ENCODE data around the gene AGMO.

Gene AGMO

GRCh38 chr7:15218261-15218660, 343.6 kb downstream of the AGMO start:
- Histone ChIP-seq H3K36me3 (replicated peaks in 1 of 2; ENCODE audit: control insufficient read depth in 2 of 2, insufficient read depth in 2 of 2, low read length in 2 of 2) (no peaks in the 10 kb centered on the region), H3K9ac (ENCODE audit: low read depth, low read length, poor library complexity) (no peak overlapping the region), H2BK12ac (ENCODE audit: low read length) (no peak overlapping the region), H3K4me3 (ENCODE audit: low read length in 2 of 2) (no peak overlapping the region), H3K9me3 (replicated peaks in 1 of 2; ENCODE audit: control insufficient read depth in 2 of 2, insufficient read depth in 1 of 2, low read depth in 1 of 2, low read length in 2 of 2) (no peaks in the 10 kb centered on the region), H4K91ac (ENCODE audit: low read depth, low read length, poor library complexity) (no peak overlapping the region), H3K4ac (ENCODE audit: low read length) (no peak overlapping the region), H3K18ac (ENCODE audit: low read length) (no peak overlapping the region), H2BK15ac (ENCODE audit: low read length) (no peak overlapping the region), H2BK120ac (ENCODE audit: low read depth, low read length) (no peak overlapping the region), H3K79me1 (ENCODE audit: low read depth, low read length) (no peaks in the 10 kb centered on the region), H3K14ac (ENCODE audit: low read length) (no peak overlapping the region), H3K27ac (replicated peaks; ENCODE audit: low read length) (no peak overlapping the region), H3K4me2 (ENCODE audit: insufficient read depth, low read length, poor library complexity, severe bottlenecking) (no peak overlapping the region), H3K4me1 (ENCODE audit: control insufficient read depth in 2 of 2, insufficient read depth in 1 of 2, low read depth in 1 of 2, low read length in 2 of 2) (no peaks in the 10 kb centered on the region), H3K27me3 (ENCODE audit: control insufficient read depth in 3 of 3, insufficient read depth in 3 of 3, low read depth in 1 of 3, low read length in 3 of 3) (no peaks in the 10 kb centered on the region), H2AK5ac (ENCODE audit: low read depth, low read length) (no peak overlapping the region), H2AFZ (ENCODE audit: low read length) (no peak overlapping the region), H2BK5ac (ENCODE audit: low read length) (no peak overlapping the region), H4K8ac (ENCODE audit: low read depth, low read length) (no peak overlapping the region), H3K23ac (ENCODE audit: low read depth, low read length, poor library complexity) (no peak overlapping the region)
- no CpG with 5 or more reads among the region's 1 CpG for WGBS, 2 donors (ENCODE audit: extremely low coverage in 2 of 2, insufficient read length in 2 of 2, insufficient replicate concordance in 1 of 2)
- no peak for DNase-seq (ENCODE audit: low spot score)

- H4K8ac ChIP-seq (ENCODE audit: low read depth, low read length): no peak overlapping the region
- H2BK120ac ChIP-seq (ENCODE audit: low read depth, low read length): no peak overlapping the region
- H3K18ac ChIP-seq (ENCODE audit: low read length): no peak overlapping the region
- DNase-seq (ENCODE audit: low spot score): no peak
- no peak overlapping the region for H2AFZ ChIP-seq (ENCODE audit: low read length)
- H3K23ac ChIP-seq (ENCODE audit: low read depth, low read length, poor library complexity): no peak overlapping the region
- no peaks in the 10 kb centered on the region for H3K27me3 ChIP-seq (ENCODE audit: control insufficient read depth in 3 of 3, insufficient read depth in 3 of 3, low read depth in 1 of 3, low read length in 3 of 3)
- no peaks in the 10 kb centered on the region for H3K79me1 ChIP-seq (ENCODE audit: low read depth, low read length)
- H3K9me3 ChIP-seq (replicated peaks in 1 of 2; ENCODE audit: control insufficient read depth in 2 of 2, insufficient read depth in 1 of 2, low read depth in 1 of 2, low read length in 2 of 2): no peaks in the 10 kb centered on the region
- H3K9ac ChIP-seq (ENCODE audit: low read depth, low read length, poor library complexity): no peak overlapping the region
- no CpG with 5 or more reads among the region's 4 CpGs for WGBS, 2 donors (ENCODE audit: extremely low coverage in 2 of 2, insufficient read length in 2 of 2, insufficient replicate concordance in 1 of 2)
- no peak overlapping the region for H3K14ac ChIP-seq (ENCODE audit: low read length)
- H3K27ac ChIP-seq (replicated peaks; ENCODE audit: low read length): no peak overlapping the region
- H2BK5ac ChIP-seq (ENCODE audit: low read length): no peak overlapping the region
- H2AK5ac ChIP-seq (ENCODE audit: low read depth, low read length): no peak overlapping the region
- H4K91ac ChIP-seq (ENCODE audit: low read depth, low read length, poor library complexity): no peak overlapping the region
- H3K4me1 ChIP-seq (ENCODE audit: control insufficient read depth in 2 of 2, insufficient read depth in 1 of 2, low read depth in 1 of 2, low read length in 2 of 2): no peaks in the 10 kb centered on the region
- H2BK15ac ChIP-seq (ENCODE audit: low read length): no peak overlapping the region
- H3K4me2 ChIP-seq (ENCODE audit: insufficient read depth, low read length, poor library complexity, severe bottlenecking): no peak overlapping the region
- no peak overlapping the region for H2BK12ac ChIP-seq (ENCODE audit: low read length)
- no peak overlapping the region for H3K4me3 ChIP-seq (ENCODE audit: low read length in 2 of 2)
- no peak overlapping the region for H3K4ac ChIP-seq (ENCODE audit: low read length)
- H3K36me3 ChIP-seq (replicated peaks in 1 of 2; ENCODE audit: control insufficient read depth in 2 of 2, insufficient read depth in 2 of 2, low read length in 2 of 2): no peaks in the 10 kb centered on the region
These were observed 346.2 kb downstream of the AGMO start for GRCh38 chr7:15215616-15216015.

GRCh38 chr7:15214976-15215375, 346.8 kb downstream of the AGMO start:
- Histone ChIP-seq H3K36me3 (replicated peaks in 1 of 2; ENCODE audit: control insufficient read depth in 2 of 2, insufficient read depth in 2 of 2, low read length in 2 of 2) (no peaks in the 10 kb centered on the region), H4K91ac (ENCODE audit: low read depth, low read length, poor library complexity) (no peak overlapping the region), H3K27me3 (ENCODE audit: control insufficient read depth in 3 of 3, insufficient read depth in 3 of 3, low read depth in 1 of 3, low read length in 3 of 3) (no peaks in the 10 kb centered on the region), H3K14ac (ENCODE audit: low read length) (no peak overlapping the region), H3K4me1 (ENCODE audit: control insufficient read depth in 2 of 2, insufficient read depth in 1 of 2, low read depth in 1 of 2, low read length in 2 of 2) (no peaks in the 10 kb centered on the region), H2BK12ac (ENCODE audit: low read length) (no peak overlapping the region), H3K4me3 (ENCODE audit: low read length in 2 of 2) (no peak overlapping the region), H2AFZ (ENCODE audit: low read length) (no peak overlapping the region), H3K18ac (ENCODE audit: low read length) (no peak overlapping the region), H2BK5ac (ENCODE audit: low read length) (no peak overlapping the region), H3K23ac (ENCODE audit: low read depth, low read length, poor library complexity) (no peak overlapping the region), H4K8ac (ENCODE audit: low read depth, low read length) (no peak overlapping the region), H3K27ac (replicated peaks; ENCODE audit: low read length) (no peak overlapping the region), H3K9ac (ENCODE audit: low read depth, low read length, poor library complexity) (no peak overlapping the region), H3K4ac (ENCODE audit: low read length) (no peak overlapping the region), H2BK120ac (ENCODE audit: low read depth, low read length) (no peak overlapping the region), H2BK15ac (ENCODE audit: low read length) (no peak overlapping the region), H3K79me1 (ENCODE audit: low read depth, low read length) (no peaks in the 10 kb centered on the region), H3K9me3 (replicated peaks in 1 of 2; ENCODE audit: control insufficient read depth in 2 of 2, insufficient read depth in 1 of 2, low read depth in 1 of 2, low read length in 2 of 2) (no peaks in the 10 kb centered on the region), H2AK5ac (ENCODE audit: low read depth, low read length) (no peak overlapping the region), H3K4me2 (ENCODE audit: insufficient read depth, low read length, poor library complexity, severe bottlenecking) (no peak overlapping the region)
- DNase-seq (ENCODE audit: low spot score): no peak
- WGBS, 2 donors (ENCODE audit: extremely low coverage in 2 of 2, insufficient read length in 2 of 2, insufficient replicate concordance in 1 of 2): no CpG with 5 or more reads among the region's 2 CpGs

- H3K79me1 ChIP-seq (ENCODE audit: low read depth, low read length): no peaks in the 10 kb centered on the region
- no CpG with 5 or more reads among the region's 2 CpGs for WGBS, 2 donors (ENCODE audit: extremely low coverage in 2 of 2, insufficient read length in 2 of 2, insufficient replicate concordance in 1 of 2)
These were observed 348.7 kb downstream of the AGMO start for GRCh38 chr7:15213093-15213492.

More at GRCh38 chr7:15213093-15213492, 348.7 kb downstream of the AGMO start:
- H2BK15ac ChIP-seq (ENCODE audit: low read length): no peak overlapping the region
- H3K4me2 ChIP-seq (ENCODE audit: insufficient read depth, low read length, poor library complexity, severe bottlenecking): no peak overlapping the region
- no peak overlapping the region for H3K14ac ChIP-seq (ENCODE audit: low read length)
- H3K4me3 ChIP-seq (ENCODE audit: low read length in 2 of 2): no peak overlapping the region
- no peak overlapping the region for H3K18ac ChIP-seq (ENCODE audit: low read length)
- H3K27me3 ChIP-seq (ENCODE audit: control insufficient read depth in 3 of 3, insufficient read depth in 3 of 3, low read depth in 1 of 3, low read length in 3 of 3): no peaks in the 10 kb centered on the region
- no peaks in the 10 kb centered on the region for H3K9me3 ChIP-seq (replicated peaks in 1 of 2; ENCODE audit: control insufficient read depth in 2 of 2, insufficient read depth in 1 of 2, low read depth in 1 of 2, low read length in 2 of 2)
- H4K8ac ChIP-seq (ENCODE audit: low read depth, low read length): no peak overlapping the region
- peaks cover 0 to 2% of the 10 kb centered on the region in 2 donors for H3K4me1 ChIP-seq (ENCODE audit: control insufficient read depth in 2 of 2, insufficient read depth in 1 of 2, low read depth in 1 of 2, low read length in 2 of 2)
- H2BK120ac ChIP-seq (ENCODE audit: low read depth, low read length): no peak overlapping the region
- no peak overlapping the region for H3K23ac ChIP-seq (ENCODE audit: low read depth, low read length, poor library complexity)
- no peaks in the 10 kb centered on the region for H3K36me3 ChIP-seq (replicated peaks in 1 of 2; ENCODE audit: control insufficient read depth in 2 of 2, insufficient read depth in 2 of 2, low read length in 2 of 2)
- H2AK5ac ChIP-seq (ENCODE audit: low read depth, low read length): no peak overlapping the region
- no peak overlapping the region for H3K27ac ChIP-seq (replicated peaks; ENCODE audit: low read length)
- no peak for DNase-seq (ENCODE audit: low spot score)
- H2AFZ ChIP-seq (ENCODE audit: low read length): no peak overlapping the region
- H3K4ac ChIP-seq (ENCODE audit: low read length): no peak overlapping the region
- no peak overlapping the region for H4K91ac ChIP-seq (ENCODE audit: low read depth, low read length, poor library complexity)
- H2BK5ac ChIP-seq (ENCODE audit: low read length): no peak overlapping the region
- H2BK12ac ChIP-seq (ENCODE audit: low read length): no peak overlapping the region
- no peak overlapping the region for H3K9ac ChIP-seq (ENCODE audit: low read depth, low read length, poor library complexity)
